MCF 10A (cell line): Measurements from ENCODE around the gene MYO15B. TPM values are rescaled to one million over a fixed set of nuclear protein-coding genes. Genes with fewer than 3 reads are reported as not detected.
A peak's percentile ranks its signal among the peaks of the same experiment; 100 is the strongest.

ENCODE experiments used
- BruUV-seq: library from RNA; stranded (reverse); fragments of 400-500 nt; replicated peaks from 2 replicates; lab custom pipeline; 2021; lab: Mats Ljungman, UMichigan
- CTCF ChIA-PET: fragments of 300-600 bp; sonication (Branson Sonifier 250); formaldehyde crosslinking; extraction: SDS; loops from one replicate; lab custom pipeline; 2021; ENCODE audit warnings: antibody characterized with exemption, inconsistent platforms; lab: Yijun Ruan, JAX
- POLR2A ChIA-PET: fragments of 300-600, 350-650 bp; sonication (Branson Sonifier 250); formaldehyde crosslinking; extraction: SDS; loops from one replicate; lab custom pipeline; 2020; ENCODE audit warnings: antibody characterized with exemption, inconsistent platforms; lab: Yijun Ruan, JAX
- DNase-seq: peaks from one replicate; pipeline ENCODE4 v3.0.0-alpha.2; 2018; ENCODE audit not compliant: unreplicated experiment
- H3K27ac Mint-ChIP-seq: one replicate; pipeline ENCODE4 v1.8.0; 2022; ENCODE audit warnings: mild to moderate bottlenecking, low read depth, mixed read lengths; ENCODE audit not compliant: unreplicated experiment
- H3K27me3 Mint-ChIP-seq: one replicate; pipeline ENCODE4 v1.8.0; 2022; ENCODE audit warnings: mixed read lengths; ENCODE audit not compliant: insufficient read depth, unreplicated experiment
- H3K36me3 Mint-ChIP-seq: one replicate; pipeline ENCODE4 v1.8.0; 2022; ENCODE audit warnings: mild to moderate bottlenecking, moderate library complexity, mixed read lengths; ENCODE audit not compliant: insufficient read depth, unreplicated experiment
- H3K4me1 Mint-ChIP-seq: one replicate; pipeline ENCODE4 v1.8.0; 2022; ENCODE audit warnings: mixed read lengths; ENCODE audit not compliant: insufficient read depth, unreplicated experiment
- H3K4me3 Mint-ChIP-seq: one replicate; pipeline ENCODE4 v1.8.0; 2022; ENCODE audit warnings: mild to moderate bottlenecking, moderate library complexity, mixed read lengths; ENCODE audit not compliant: unreplicated experiment
- H3K9me3 Mint-ChIP-seq: one replicate; pipeline ENCODE4 v1.8.0; 2022; ENCODE audit warnings: mixed read lengths; ENCODE audit not compliant: unreplicated experiment
- CTCF ChIP-seq: fragments of 200-600 bp; IDR thresholded peaks from one replicate; pipeline ENCODE4 v1.8.0; 2022; ENCODE audit warnings: antibody characterized with exemption, mild to moderate bottlenecking; ENCODE audit not compliant: unreplicated experiment
- intact Hi-C: fragments of 100-400 bp; cut with micrococcal nuclease; formaldehyde crosslinking; loops from 2 replicates; pipeline ENCODE4 v1.14.1; 2022
- total RNA-seq: library from RNA; stranded (reverse); gene quantifications from 2 replicates; pipeline ENCODE4 v1.2.3, GENCODE V29; 2022

MYO15B gene
- total RNA-seq, 1 experiment from 2014 or later, result 10.9 TPM

- intact Hi-C loops, result loop anchor here (10.0 kb wide), 1 partner anchor 207 kb away; no protein-coding TSS in a partner anchor
- peaks cover 10% of the 10 kb centered on the region for H3K4me1 Mint-ChIP-seq
- BruUV-seq, result no TSS peak
- no peak overlapping the region for H3K4me3 Mint-ChIP-seq
- no peaks in the 10 kb centered on the region for H3K9me3 Mint-ChIP-seq
- H3K27me3 Mint-ChIP-seq, result no peaks in the 10 kb centered on the region
- peaks cover 19% of the 10 kb centered on the region for H3K36me3 Mint-ChIP-seq
- ChIA-PET POLR2A (interaction anchor here (0.6 kb wide), 1 partner anchor 286 kb away, joined by 3 read pairs; no protein-coding TSS in a partner anchor), CTCF (no interaction called here)
- no peak for DNase-seq
- no peak for TF ChIP-seq CTCF
- H3K27ac Mint-ChIP-seq, result no peak overlapping the region
Measured at GRCh38 chr17:75631353-75631752, 43.8 kb downstream of the MYO15B start.

GRCh38 chr17:75632428-75632827, 44.8 kb downstream of the MYO15B start:
- no TSS peak for BruUV-seq
- no peak overlapping the region for H3K4me3 Mint-ChIP-seq
- no peak for TF ChIP-seq CTCF
- peaks cover 10% of the 10 kb centered on the region for H3K4me1 Mint-ChIP-seq
- no peak for DNase-seq
- intact Hi-C loops, result loop anchor here (10.0 kb wide), 1 partner anchor 208 kb away; no protein-coding TSS in a partner anchor
- ChIA-PET POLR2A (interaction anchor here (0.8 to 2.7 kb wide), 9 partner anchors 8 to 147 kb away, joined by 3 to 15 read pairs (median 5); partner anchors contain the start of genes GALK1, ITGB4, RECQL5 and SAP30BP), CTCF (interaction anchor here (0.5 to 3.9 kb wide), 37 partner anchors 8 to 479 kb away, joined by 3 to 75 read pairs (median 5); partner anchors contain the start of gene TSEN54)
- H3K36me3 Mint-ChIP-seq, result peaks cover 19% of the 10 kb centered on the region
- no peaks in the 10 kb centered on the region for H3K27me3 Mint-ChIP-seq
- H3K27ac Mint-ChIP-seq, result no peak overlapping the region
- H3K9me3 Mint-ChIP-seq, result no peaks in the 10 kb centered on the region

- ChIA-PET POLR2A (interaction anchor here (0.6 to 2.7 kb wide), 15 partner anchors 9 to 244 kb away, joined by 3 to 15 read pairs (median 4); partner anchors contain the start of genes GALK1, ITGB4, RECQL5 and SAP30BP), CTCF (interaction anchor here (0.5 to 3.9 kb wide), 57 partner anchors 9 to 622 kb away, joined by 3 to 75 read pairs (median 4); partner anchors contain the start of genes GALK1, ITGB4 and TSEN54)
- intact Hi-C loops, result loop anchor here (1.0 to 10.0 kb wide), 2 partner anchors 115 to 208 kb away; no protein-coding TSS in a partner anchor
- H3K27ac Mint-ChIP-seq, result peak within 1 kb of the TSS; percentile 55
- peak within 1 kb of the TSS; percentile 19 for H3K4me3 Mint-ChIP-seq
- peaks cover 10% of the 10 kb centered on the region for H3K4me1 Mint-ChIP-seq
- H3K27me3 Mint-ChIP-seq, result no peaks in the 10 kb centered on the region
- BruUV-seq, result no TSS peak
- DNase-seq, result peak; percentile 78
- peaks cover 19% of the 10 kb centered on the region for H3K36me3 Mint-ChIP-seq
- TF ChIP-seq CTCF, result peak; percentile 90
- H3K9me3 Mint-ChIP-seq, result no peaks in the 10 kb centered on the region
Measured at GRCh38 chr17:75632863-75633485, 45.4 kb downstream of the MYO15B start, which contains the start of gene SMIM5. Gene SMIM5 (plus strand): TSS chr17:75633434. CDS start chr17:75640202, 6,768 bp downstream.
